KOPT-K1 (cell line): Measurements from ENCODE around the gene CEP85.

Experiments used
- H3K27ac ChIP-seq: fragments of 200-600 bp; sonication (generic); 2 replicates; pipeline ENCODE4 v1.5.1; 2016; ENCODE audit warnings: antibody characterized with exemption, mild to moderate bottlenecking, low read depth, low read length; ENCODE audit not compliant: poor library complexity, severe bottlenecking
- H3K36me3 ChIP-seq: fragments of 200-600 bp; sonication (generic); 2 replicates; pipeline ENCODE4 v1.5.1; 2017; ENCODE audit warnings: antibody characterized with exemption, mild to moderate bottlenecking, low read length, moderate library complexity; ENCODE audit not compliant: insufficient read depth
- H3K9me3 ChIP-seq: fragments of 200-600 bp; sonication (generic); 2 replicates; pipeline ENCODE4 v1.5.1; 2017; ENCODE audit warnings: antibody characterized with exemption, low read length, mild to moderate bottlenecking; ENCODE audit not compliant: insufficient read depth, poor library complexity, severe bottlenecking

CEP85 gene

DNA sequence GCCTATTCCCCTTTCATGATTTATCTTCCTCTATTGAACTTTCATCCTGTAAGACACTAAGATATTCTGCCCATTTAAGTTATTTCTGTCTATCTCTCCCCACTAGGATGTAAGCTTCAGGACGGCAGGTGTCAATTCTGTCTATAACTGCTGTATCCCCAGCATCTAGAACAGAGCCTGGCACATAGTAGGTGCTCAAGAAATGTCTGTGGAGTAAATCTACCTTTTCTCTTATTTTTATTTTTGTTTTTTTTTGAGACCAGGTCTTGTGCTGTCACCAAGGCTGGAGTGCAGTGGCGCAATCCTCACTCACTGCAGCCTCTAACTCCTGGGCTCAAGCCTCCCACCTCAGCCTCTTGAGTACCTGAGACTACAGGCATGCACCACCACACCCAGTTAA, 89.4 kb downstream of the CEP85 start:
- Histone ChIP-seq H3K36me3 (no peaks in the 10 kb centered on the region), H3K9me3 (no peaks in the 10 kb centered on the region), H3K27ac (no peak overlapping the region)

DNA sequence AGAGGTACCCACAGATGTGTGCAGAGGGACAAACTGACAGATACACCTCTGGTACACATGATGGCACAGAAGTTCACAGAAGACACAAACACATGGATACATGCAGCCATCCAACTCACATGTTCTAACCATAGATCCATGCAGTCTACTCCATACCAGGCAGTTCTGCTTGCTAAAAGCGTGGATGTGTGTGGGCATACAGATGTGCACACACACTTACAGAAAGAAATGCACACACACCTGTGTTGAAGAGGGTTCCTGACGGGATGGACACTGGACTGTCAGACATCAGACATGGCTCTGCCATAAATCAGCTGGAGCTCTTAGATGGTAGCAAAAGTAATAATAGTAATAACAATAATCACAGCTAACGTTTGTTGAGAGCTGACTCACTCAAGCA, 90.5 kb downstream of the CEP85 start:
- no peaks in the 10 kb centered on the region for H3K36me3 ChIP-seq
- no peaks in the 10 kb centered on the region for H3K9me3 ChIP-seq
- no peak overlapping the region for H3K27ac ChIP-seq

DNA sequence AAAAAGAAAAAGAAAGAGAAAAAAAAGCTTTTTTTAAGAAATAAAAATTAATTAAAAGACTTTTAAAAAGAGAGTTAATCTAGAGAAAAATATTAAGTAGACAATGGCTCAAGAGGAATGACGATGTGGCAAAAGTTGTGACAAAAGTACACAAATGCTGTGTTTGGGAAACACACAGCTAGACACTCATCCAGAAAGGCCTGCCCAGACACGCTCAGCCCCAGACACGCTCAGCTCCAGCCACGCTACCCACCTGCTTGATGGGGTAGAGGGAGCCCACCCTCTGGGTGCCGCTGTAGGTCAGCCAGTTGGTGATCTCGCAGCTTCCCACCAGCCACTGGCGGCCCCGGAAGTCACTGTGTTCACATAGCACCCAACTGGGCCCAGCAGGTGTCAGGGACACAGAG, 94.0 kb downstream of the CEP85 start:
- Histone ChIP-seq H3K9me3 (no peaks in the 10 kb centered on the region), H3K27ac (no peak overlapping the region), H3K36me3 (no peaks in the 10 kb centered on the region)
